WERI-Rb-1 (cell line): ENCODE measurements around the gene ZNF823.
A peak's percentile ranks its signal among the peaks of the same experiment; 100 is the strongest.

Source experiments
- DNase-seq: peaks from one replicate; pipeline ENCODE4 v3.0.0-alpha.2; 2020
- H3K27ac ChIP-seq: fragments of 250-450 bp; sonication (Bioruptor Pico); 2 replicates; pipeline ENCODE4 v1.5.1; 2020; ENCODE audit warnings: mild to moderate bottlenecking, moderate library complexity
- H3K27me3 ChIP-seq: fragments of 250-450 bp; sonication (Bioruptor Pico); 2 replicates; pipeline ENCODE4 v1.5.1; 2021; ENCODE audit warnings: mild to moderate bottlenecking, low read depth, moderate library complexity; ENCODE audit not compliant: insufficient read depth, severe bottlenecking
- H3K36me3 ChIP-seq: fragments of 250-450 bp; sonication (Bioruptor Pico); 2 replicates; pipeline ENCODE4 v1.5.1; 2020; ENCODE audit warnings: mild to moderate bottlenecking, moderate library complexity
- H3K4me3 ChIP-seq: 2 replicates; pipeline ENCODE4 v1.5.1; 2011; ENCODE audit warnings: low read depth, mild to moderate bottlenecking, control low read depth, low read length
- H3K9me3 ChIP-seq: fragments of 250-450 bp; sonication (Bioruptor Pico); 2 replicates; pipeline ENCODE4 v1.5.1; 2021; ENCODE audit warnings: mild to moderate bottlenecking, moderate library complexity; ENCODE audit not compliant: severe bottlenecking
- CTCF ChIP-seq: IDR thresholded peaks from 2 replicates; pipeline ENCODE4 v1.5.1; 2011; ENCODE audit warnings: low read depth, mild to moderate bottlenecking, control low read depth, inconsistent platforms, low read length

Gene ZNF823

GRCh38 chr19:11738746-11739620 is at the start of gene ZNF823:
TSS of gene ZNF823 (minus strand) at chr19:11738946. CDS start at chr19:11738819, 127 bp downstream.
- TF ChIP-seq CTCF = no peak
- peak within 1 kb of the TSS; percentile 91 for H3K4me3 ChIP-seq
- H3K36me3 ChIP-seq = no peaks in the 10 kb centered on the region
- no peaks in the 10 kb centered on the region for H3K9me3 ChIP-seq
- no peaks in the 10 kb centered on the region for H3K27me3 ChIP-seq
- peak within 1 kb of the TSS; percentile 80 for H3K27ac ChIP-seq
- DNase-seq = peak; percentile 99

- no peak overlapping the region for H3K27ac ChIP-seq
- TF ChIP-seq CTCF = no peak
- H3K9me3 ChIP-seq = peaks cover 7% of the 10 kb centered on the region
- no peaks in the 10 kb centered on the region for H3K27me3 ChIP-seq
- DNase-seq = no peak
- no peak overlapping the region for H3K4me3 ChIP-seq
- H3K36me3 ChIP-seq = peaks cover 12% of the 10 kb centered on the region
Observed at GRCh38 chr19:11787536-11787935, 48.8 kb upstream of the ZNF823 start.

GRCh38 chr19:11784356-11784755 is 45.6 kb upstream of the ZNF823 start:
- DNase-seq = no peak
- Histone ChIP-seq H3K27ac (no peak overlapping the region), H3K27me3 (no peaks in the 10 kb centered on the region), H3K36me3 (peaks cover 44% of the 10 kb centered on the region), H3K4me3 (no peak overlapping the region), H3K9me3 (peaks cover 28% of the 10 kb centered on the region)
- no peak for TF ChIP-seq CTCF

- no peak overlapping the region for H3K4me3 ChIP-seq
- no peak for DNase-seq
- no peak overlapping the region for H3K27ac ChIP-seq
- H3K36me3 ChIP-seq = peaks cover 48% of the 10 kb centered on the region
- H3K9me3 ChIP-seq = peaks cover 28% of the 10 kb centered on the region
- no peaks in the 10 kb centered on the region for H3K27me3 ChIP-seq
- no peak for TF ChIP-seq CTCF
Observed at GRCh38 chr19:11783767-11784166, 45.0 kb upstream of the ZNF823 start.

GRCh38 chr19:11781295-11782057 is 42.7 kb upstream of the ZNF823 start:
- peaks cover 66% of the 10 kb centered on the region for H3K36me3 ChIP-seq
- H3K9me3 ChIP-seq = peaks cover 25% of the 10 kb centered on the region
- DNase-seq = no peak
- TF ChIP-seq CTCF = no peak
- no peak overlapping the region for H3K4me3 ChIP-seq
- no peak overlapping the region for H3K27ac ChIP-seq
- no peaks in the 10 kb centered on the region for H3K27me3 ChIP-seq
